GM19023 (cell line): ENCODE measurements around the gene CNTF.

ENCODE experiments used
- ATAC-seq: cut with Tn5 transposase; IDR thresholded peaks from one replicate; pipeline ENCODE4 v1.9.1; 2021; ENCODE audit warnings: mild to moderate bottlenecking, moderate library complexity; ENCODE audit not compliant: unreplicated experiment

The CNTF gene

DNA sequence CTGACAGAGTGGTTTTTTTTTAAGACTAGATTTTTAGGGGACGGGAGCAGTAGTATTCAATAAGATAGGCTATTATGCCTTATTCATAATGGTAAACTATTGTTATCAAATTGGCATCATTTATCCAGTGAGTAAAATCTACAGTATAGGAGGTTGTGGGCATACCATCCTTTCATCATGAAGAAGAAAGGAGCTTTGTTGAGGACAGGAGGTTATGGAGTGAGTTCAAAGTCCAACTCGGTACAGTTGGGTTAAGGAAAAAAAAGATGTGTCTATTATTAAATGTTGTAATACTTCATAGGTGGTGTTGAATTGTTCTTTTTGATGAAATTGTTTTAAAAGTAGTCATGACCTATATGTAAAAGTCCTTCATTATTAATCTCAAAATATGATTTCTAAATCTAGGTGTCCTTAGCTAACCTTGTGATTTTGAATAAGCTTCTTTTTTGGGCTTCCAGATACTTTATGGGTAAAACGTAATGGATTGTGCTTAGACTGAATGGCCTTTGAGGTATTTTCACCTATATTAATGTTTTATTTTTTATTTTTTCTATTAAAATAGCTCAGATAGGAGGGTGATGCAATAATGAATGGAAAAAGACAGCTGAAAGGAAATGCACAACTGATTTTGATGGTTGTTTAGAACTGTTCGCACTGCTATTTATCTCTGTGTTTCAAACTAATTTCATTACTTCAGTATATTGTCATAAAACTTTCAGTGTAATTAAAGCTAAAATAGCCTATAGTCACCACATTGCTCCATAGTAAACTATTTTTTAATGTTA is 15.3 kb upstream of the CNTF start:
- ATAC-seq, result no peak

GRCh38 chr11:58608331-58608730 is 14.1 kb upstream of the CNTF start:
- ATAC-seq, result no peak

DNA sequence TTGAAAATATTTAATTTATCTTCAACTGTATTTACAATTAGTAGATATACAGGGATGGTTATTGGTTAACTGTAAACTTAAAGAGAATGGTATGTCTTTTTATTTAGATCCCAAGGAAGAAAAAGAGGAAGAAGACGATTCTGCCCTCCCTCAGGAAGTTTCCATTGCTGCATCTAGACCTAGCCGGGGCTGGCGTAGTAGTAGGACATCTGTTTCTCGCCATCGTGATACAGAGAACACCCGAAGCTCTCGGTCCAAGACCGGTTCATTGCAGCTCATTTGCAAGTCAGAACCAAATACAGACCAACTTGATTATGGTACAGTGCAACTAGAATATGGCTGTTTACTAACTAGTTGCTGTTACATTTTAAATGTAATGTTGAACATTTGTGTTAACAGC is 12.7 kb upstream of the CNTF start:
- ATAC-seq, result no peak

DNA sequence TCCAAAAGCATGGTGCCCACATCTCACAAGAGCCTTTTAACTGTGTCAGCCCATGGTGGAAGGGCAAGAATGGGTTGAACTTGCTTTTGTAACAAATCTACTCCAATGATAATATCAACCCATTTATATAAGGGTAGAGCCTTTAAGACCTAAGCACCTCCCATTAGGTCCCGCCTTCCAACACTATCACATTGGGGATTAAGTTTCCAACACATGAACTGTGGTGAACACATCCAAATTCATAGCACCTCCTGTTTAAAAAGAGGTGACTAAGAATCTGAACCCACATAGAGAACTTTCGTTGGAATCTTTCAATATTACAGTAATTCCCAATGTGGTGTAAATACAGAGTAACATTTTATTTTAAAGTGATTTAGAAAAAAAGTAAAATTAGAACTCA is 9.2 kb upstream of the CNTF start:
- ATAC-seq, result no peak

GRCh38 chr11:58615559-58615958 is 6.9 kb upstream of the CNTF start:
- ATAC-seq, result no peak

DNA sequence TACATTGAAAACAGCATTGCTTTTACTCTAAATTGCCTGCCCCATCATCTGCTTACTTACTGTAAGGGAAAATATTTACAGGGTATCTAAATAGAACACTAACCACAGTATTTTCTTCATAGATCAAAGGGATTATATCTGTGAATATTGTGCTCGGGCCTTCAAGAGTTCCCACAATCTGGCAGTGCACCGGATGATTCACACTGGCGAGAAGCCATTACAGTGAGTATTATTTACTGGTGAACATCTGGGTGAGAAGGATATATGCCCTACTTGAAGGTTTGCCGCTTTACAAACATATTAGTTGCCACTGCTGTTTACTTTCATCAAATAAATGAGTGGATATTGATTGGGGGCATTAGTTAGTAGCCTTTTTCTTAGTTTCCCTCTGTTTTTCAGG is 5.9 kb upstream of the CNTF start:
- ATAC-seq, result no peak

- ATAC-seq, result no peak
Observed at GRCh38 chr11:58617976-58618557, 4.4 kb upstream of the CNTF start.

- no peak for ATAC-seq
Observed at GRCh38 chr11:58621586-58622262, 741 bp upstream of the CNTF start.

- ATAC-seq, result no peak
Observed at GRCh38 chr11:58625086-58625485, 2.6 kb downstream of the CNTF start.

DNA sequence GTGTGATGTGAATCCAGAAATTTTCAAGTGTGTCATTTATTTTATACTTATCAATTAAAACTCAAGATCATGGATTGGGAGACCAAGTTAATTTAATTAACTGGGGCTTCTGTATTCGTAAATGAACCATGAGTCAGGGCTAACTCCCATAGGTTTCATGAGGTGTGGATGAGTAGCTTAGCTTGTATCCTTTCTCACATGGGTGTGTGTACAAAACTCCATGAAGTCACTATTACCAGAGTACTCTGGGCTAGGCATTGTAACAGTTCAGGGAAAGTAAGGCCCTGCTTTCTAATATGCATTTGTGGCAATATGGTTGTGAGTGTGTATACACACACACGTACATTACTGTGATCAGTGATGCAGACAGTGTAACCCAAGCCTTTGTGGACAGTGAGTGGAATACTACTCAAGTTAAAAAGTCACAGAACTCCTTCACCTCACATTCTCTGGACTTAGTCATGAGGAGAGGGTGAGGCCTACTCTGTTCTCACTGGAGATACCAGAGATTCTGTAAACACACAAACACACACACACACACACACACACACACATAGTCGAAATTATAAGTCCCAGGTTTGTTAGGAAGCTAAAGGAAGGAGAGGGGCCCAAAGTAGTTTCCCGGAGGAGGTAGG is 3.5 kb downstream of the CNTF start:
- ATAC-seq, result no peak

DNA sequence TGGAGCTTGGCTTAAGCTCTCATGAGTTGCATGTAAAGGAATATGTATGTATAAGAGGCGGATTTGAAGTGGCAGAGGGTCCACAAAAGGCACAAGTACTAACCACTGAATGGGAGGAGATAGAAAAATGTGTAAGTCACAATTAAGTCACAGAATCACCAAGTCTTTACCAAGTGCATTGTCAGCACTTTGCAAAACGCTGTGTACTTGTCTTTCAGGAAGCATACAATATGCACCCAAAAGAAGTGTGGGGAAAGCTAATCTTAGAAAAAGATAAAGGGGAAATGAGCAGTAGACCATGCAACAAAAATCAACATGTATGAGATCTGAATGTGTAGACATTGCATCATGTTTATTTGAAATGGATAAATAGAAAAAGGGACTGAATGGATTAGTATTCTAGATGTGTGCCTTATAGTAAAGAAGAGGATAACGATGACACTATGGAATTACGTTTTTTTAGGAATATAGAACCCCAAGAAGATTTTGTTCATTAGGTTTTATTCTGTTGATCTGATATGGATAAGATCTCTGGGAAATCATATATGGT is 4.5 kb downstream of the CNTF start:
- no peak for ATAC-seq

DNA sequence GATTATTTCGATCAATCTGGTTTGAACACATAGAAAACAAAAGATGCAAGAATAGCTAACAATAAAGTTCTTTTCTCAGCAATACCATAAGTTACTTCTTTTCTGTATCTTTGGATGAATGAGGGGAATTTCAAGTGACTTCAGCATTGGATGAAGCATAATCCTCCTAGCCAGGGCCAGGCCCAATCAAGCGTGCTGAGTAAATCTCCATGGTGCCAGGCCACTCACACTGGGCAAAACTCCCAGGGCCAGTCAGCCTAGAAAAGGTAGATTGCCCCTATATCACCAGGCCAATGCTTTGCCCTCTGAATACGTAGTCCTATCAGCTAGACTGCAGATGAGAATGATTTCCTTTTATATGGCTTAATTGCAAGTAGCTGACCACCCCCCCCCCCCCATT is 6.0 kb downstream of the CNTF start:
- ATAC-seq, result no peak

- ATAC-seq, result no peak
Observed at GRCh38 chr11:58629857-58630256, 7.4 kb downstream of the CNTF start.

DNA sequence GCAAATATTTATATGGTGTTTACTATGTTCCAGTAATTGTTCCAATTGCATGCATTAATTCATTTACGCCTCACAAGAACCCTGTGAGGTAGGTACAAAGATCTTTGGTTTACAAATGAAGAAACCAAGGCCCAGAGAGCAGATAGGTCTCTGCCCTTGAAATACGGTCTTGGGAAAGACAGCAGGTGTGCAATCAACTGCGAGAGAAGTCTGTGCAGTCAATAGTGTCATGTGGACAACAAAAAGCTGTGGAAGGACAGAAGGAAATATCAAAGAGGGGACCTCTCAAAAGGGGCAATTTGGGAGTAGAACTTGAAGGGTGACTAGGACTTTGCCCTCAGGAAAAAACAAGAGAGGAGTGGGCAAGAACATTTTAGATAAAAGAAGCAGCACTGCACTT is 8.9 kb downstream of the CNTF start:
- no peak for ATAC-seq

DNA sequence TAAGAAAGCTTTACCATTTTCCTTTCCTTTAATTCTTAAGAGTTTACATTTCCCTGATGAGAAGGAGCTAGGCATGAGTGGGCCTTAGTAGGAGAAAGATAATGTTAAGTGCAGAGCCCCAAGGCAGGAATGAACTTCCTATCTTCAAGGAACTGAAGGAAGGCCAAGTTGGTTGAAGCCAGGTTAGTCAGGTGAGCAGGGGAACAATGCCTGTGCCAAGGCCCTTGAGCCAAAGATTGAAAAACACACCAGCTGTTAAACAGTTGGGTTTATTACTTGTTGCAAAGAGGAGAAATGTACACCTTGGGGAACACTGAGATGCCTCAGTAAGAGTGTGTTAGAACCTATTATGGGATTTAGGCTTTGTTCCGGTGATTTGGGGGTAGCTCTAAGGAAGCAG is 10.0 kb downstream of the CNTF start:
- no peak for ATAC-seq

DNA sequence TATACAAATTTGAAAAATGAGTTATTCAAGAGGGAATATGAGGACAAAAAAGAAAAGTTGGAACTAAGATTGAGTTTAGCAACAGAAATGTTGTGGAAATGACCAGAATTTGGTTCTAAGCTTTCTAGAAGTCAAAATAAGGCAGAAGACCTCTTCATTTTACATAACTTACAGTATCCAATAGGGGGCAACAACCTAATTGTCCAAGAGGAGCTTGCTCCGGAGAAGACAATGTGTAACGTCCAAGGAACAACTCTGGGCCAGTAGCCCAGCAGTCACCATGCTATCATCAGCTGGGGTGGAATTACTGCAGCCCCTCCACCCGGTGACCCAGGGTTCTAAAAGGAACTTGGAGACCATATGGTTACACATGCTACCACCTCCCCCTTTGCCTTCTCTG is 14.1 kb downstream of the CNTF start:
- ATAC-seq, result no peak

GRCh38 chr11:58637371-58637770 is 14.9 kb downstream of the CNTF start:
- no peak for ATAC-seq

GRCh38 chr11:58639103-58639502 is 16.6 kb downstream of the CNTF start:
- no peak for ATAC-seq

DNA sequence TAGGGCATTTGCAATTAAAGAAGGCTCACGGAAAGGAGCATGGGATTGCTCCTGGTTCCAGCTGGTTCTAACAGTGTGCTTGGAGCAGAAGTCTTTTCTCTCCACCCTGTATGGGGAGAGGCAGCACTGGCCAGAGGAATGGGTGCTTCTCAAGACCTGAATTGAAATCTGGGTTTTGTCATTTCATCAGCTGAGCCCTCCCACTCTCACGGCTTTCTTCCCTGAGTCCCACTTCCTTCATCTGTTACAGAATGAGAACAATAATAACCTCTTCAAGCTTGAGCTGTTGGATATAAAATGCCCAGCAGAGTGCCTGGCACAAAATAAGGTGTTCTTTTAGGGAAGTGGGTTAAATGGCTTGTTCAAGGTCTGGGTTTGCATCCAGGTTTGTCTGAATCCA is 17.2 kb downstream of the CNTF start:
- ATAC-seq, result no peak

GRCh38 chr11:58640386-58641023 is 18.0 kb downstream of the CNTF start:
- ATAC-seq, result no peak

- ATAC-seq, result no peak
Observed at GRCh38 chr11:58641341-58641740, 18.9 kb downstream of the CNTF start.
